Keratinocyte (primary cell): ENCODE measurements around the gene RAB14. TPM values are rescaled to one million over a fixed set of nuclear protein-coding genes. Genes with fewer than 3 reads are reported as not detected.

Source experiments
- DNase-seq: peaks from one replicate; pipeline ENCODE4 v3.0.0-alpha.2; 2011; ENCODE audit warnings: low read depth, missing footprints, low spot score
- FAIRE-seq: peaks from 2 replicates; lab custom pipeline; 2011; peaks lifted over from hg19 to GRCh38; lab: Jason Lieb, UNC
- H2AFZ ChIP-seq: 2 replicates; pipeline ENCODE4 v1.6.0; 2012; ENCODE audit warnings: low read length, control low read depth, inconsistent platforms; ENCODE audit not compliant: control insufficient read depth
- H3K27ac ChIP-seq: 2 replicates; pipeline ENCODE4 v1.5.1; 2011; ENCODE audit warnings: low read length; ENCODE audit not compliant: control insufficient read depth, insufficient read depth
- H3K27me3 ChIP-seq: 3 replicates; pipeline ENCODE4 v1.6.0; 2011; ENCODE audit warnings: low read length; ENCODE audit not compliant: control insufficient read depth, insufficient read depth; ENCODE audit errors: extremely low read depth
- H3K36me3 ChIP-seq, 2 experiments: 2 replicates in 1 of 2; 3 replicates in 1 of 2; pipeline ENCODE4 v1.5.1; 2011; ENCODE audit warnings: low read length in 2 of 2, mild to moderate bottlenecking in 1 of 2; ENCODE audit not compliant: control insufficient read depth in 2 of 2, insufficient read depth in 2 of 2; ENCODE audit errors: extremely low read depth in 1 of 2
- H3K4me1 ChIP-seq: 3 replicates; pipeline ENCODE4 v1.5.1; 2011; ENCODE audit warnings: low read length; ENCODE audit not compliant: control insufficient read depth, insufficient read depth; ENCODE audit errors: extremely low read depth
- H3K4me2 ChIP-seq: 3 replicates; pipeline ENCODE4 v1.6.0; 2011; ENCODE audit warnings: low read depth, low read length; ENCODE audit not compliant: control insufficient read depth, insufficient read depth; ENCODE audit errors: extremely low read depth
- H3K4me3 ChIP-seq, 3 experiments: fragments of 200-600 bp in 1 of 3; sonication (generic) in 1 of 3; 2 replicates in 2 of 3; 3 replicates in 1 of 3; pipeline ENCODE4 v1.5.1; 2011 to 2016; ENCODE audit warnings: low read length in 3 of 3, mild to moderate bottlenecking in 3 of 3, control low read depth in 2 of 3, inconsistent platforms in 1 of 3, low read depth in 1 of 3, mixed read lengths in 1 of 3, mixed run types in 1 of 3, moderate library complexity in 1 of 3; ENCODE audit not compliant: control insufficient read depth in 2 of 3, insufficient read depth in 2 of 3; ENCODE audit errors: extremely low read depth in 1 of 3
- H3K79me2 ChIP-seq: 2 replicates; pipeline ENCODE4 v1.6.0; 2012; ENCODE audit warnings: low read length; ENCODE audit not compliant: control insufficient read depth, insufficient read depth
- H3K9ac ChIP-seq: 3 replicates; pipeline ENCODE4 v1.6.0; 2011; ENCODE audit warnings: low read length; ENCODE audit not compliant: control insufficient read depth, insufficient read depth; ENCODE audit errors: extremely low read depth
- H3K9me1 ChIP-seq: 3 replicates; pipeline ENCODE4 v1.6.0; 2011; ENCODE audit warnings: low read length; ENCODE audit not compliant: control insufficient read depth, insufficient read depth; ENCODE audit errors: extremely low read depth
- H3K9me3 ChIP-seq: 2 replicates; pipeline ENCODE4 v1.5.1; 2012; ENCODE audit warnings: low read depth, low read length; ENCODE audit not compliant: control insufficient read depth
- H4K20me1 ChIP-seq: 3 replicates; pipeline ENCODE4 v1.6.0; 2011; ENCODE audit warnings: low read length; ENCODE audit not compliant: control insufficient read depth, insufficient read depth; ENCODE audit errors: extremely low read depth
- EZH2 ChIP-seq: IDR thresholded peaks from one replicate; pipeline ENCODE4 v1.6.1; 2012; ENCODE audit warnings: inconsistent platforms, mild to moderate bottlenecking, low read length, moderate library complexity
- dilution Hi-C: fragments of 300-500 bp; cut with MboI; formaldehyde crosslinking; loops from one replicate; pipeline ENCODE4 v1.7.0; 2020; ENCODE audit warnings: low sequenced_read_pairs; ENCODE audit not compliant: extremely low pct_ligation_motif_present
- polyA plus RNA-seq, 5 experiments: library from polyadenylated mRNA; depleted of rRNA in 3 of 5; stranded (reverse) in 3 of 5; stranded (forward) in 1 of 5; unstranded in 1 of 5; fragments of >200 nt; gene quantifications; 1 replicate in 1 of 5; 2 replicates in 3 of 5; 3 replicates in 1 of 5; pipeline versions ENCODE4 v1.2.1 to v1.2.3, GENCODE V29; 2011 to 2012; ENCODE audit warnings: missing spikeins in 2 of 5, low read depth in 1 of 5, low replicate concordance in 1 of 5
- TF ChIP-seq, protein P1 (sequence below), 3 experiments: IDR thresholded peaks in 1 of 3; conservative IDR thresholded peaks in 1 of 3; optimal IDR thresholded peaks in 1 of 3; 2 replicates in 2 of 3; 3 replicates in 1 of 3; pipeline versions ENCODE3 to v1.5.1; 2011; ENCODE audit warnings: low read length in 3 of 3, mild to moderate bottlenecking in 3 of 3, moderate library complexity in 2 of 3, control low read depth in 1 of 3, inconsistent platforms in 1 of 3; ENCODE audit not compliant: insufficient read depth in 2 of 3; ENCODE audit errors: extremely low read depth in 1 of 3

Gene RAB14
- polyA plus RNA-seq, 1 donor (not counting 4 experiments of a cell fraction or from before 2014, with no cell fraction given): 42.8 TPM

DNA sequence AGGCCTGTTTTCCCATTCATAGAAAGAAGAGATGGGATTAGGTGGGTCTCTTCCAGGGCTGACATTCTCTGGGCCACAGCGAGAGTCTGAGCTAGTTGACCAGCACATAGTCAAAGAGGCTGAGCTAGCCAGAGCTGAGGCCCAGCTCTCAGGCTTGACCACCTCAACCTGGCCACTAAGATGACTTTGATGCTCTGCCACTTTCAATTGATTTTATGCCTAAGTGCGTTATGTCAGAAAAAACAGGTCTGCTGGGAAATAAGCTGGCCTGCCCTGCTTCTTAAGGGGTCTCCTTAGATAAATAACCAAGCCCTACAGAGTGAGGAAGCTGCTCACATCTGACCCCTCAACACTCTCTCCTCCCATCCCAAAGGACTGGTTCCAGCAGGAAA lies 20.0 kb upstream of the RAB14 start:
- no peak overlapping the region for H3K27ac ChIP-seq
- H3K9me3 ChIP-seq: no peaks in the 10 kb centered on the region
- no peaks in the 10 kb centered on the region for H3K9me1 ChIP-seq
- FAIRE-seq (no peak), DNase-seq (no peak)
- H3K36me3 ChIP-seq: no peaks in the 10 kb centered on the region
- no peak overlapping the region for H3K4me3 ChIP-seq
- no peak overlapping the region for H2AFZ ChIP-seq
- H3K4me1 ChIP-seq: peaks cover 8% of the 10 kb centered on the region
- TF ChIP-seq EZH2: no peak
- no peaks in the 10 kb centered on the region for H3K79me2 ChIP-seq
- dilution Hi-C loops: no loop called here
- no peaks in the 10 kb centered on the region for H4K20me1 ChIP-seq
- no peak overlapping the region for H3K4me2 ChIP-seq
- H3K27me3 ChIP-seq: no peaks in the 10 kb centered on the region
- no peak overlapping the region for H3K9ac ChIP-seq

DNA sequence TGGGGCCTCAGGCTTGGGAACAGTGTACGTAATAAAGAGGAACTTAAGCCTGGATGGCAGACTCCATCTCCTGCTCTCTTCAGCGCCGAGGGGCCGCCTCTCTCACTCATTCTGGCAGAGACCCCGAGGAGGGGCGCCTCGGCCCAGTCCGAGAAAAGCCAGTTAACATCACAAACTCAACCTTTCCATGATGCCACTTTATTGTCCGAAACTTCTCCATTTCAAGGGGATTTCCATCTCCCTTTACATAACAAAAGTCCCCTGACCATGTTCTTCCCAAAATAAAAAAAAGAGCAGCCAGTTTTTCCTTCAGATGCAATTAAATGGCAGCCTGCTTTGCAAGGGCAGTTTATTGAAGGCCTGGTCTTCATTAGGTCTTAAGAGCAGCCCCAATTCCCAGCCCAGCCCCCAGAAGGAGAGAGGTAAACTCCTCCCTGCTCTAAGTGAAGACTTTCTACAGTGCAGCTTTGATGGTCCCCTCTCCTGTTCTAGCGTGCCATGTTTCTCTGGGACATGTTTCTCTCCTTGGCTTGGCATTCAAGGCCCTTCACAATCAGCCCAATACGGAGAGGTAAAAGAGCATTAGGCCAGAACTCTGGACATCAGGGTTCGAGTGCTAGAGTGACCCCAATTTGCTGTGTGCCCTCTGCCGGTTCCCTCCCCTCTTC lies 19.5 kb upstream of the RAB14 start:
- no peak for DNase-seq
- TF ChIP-seq, protein P1, sequence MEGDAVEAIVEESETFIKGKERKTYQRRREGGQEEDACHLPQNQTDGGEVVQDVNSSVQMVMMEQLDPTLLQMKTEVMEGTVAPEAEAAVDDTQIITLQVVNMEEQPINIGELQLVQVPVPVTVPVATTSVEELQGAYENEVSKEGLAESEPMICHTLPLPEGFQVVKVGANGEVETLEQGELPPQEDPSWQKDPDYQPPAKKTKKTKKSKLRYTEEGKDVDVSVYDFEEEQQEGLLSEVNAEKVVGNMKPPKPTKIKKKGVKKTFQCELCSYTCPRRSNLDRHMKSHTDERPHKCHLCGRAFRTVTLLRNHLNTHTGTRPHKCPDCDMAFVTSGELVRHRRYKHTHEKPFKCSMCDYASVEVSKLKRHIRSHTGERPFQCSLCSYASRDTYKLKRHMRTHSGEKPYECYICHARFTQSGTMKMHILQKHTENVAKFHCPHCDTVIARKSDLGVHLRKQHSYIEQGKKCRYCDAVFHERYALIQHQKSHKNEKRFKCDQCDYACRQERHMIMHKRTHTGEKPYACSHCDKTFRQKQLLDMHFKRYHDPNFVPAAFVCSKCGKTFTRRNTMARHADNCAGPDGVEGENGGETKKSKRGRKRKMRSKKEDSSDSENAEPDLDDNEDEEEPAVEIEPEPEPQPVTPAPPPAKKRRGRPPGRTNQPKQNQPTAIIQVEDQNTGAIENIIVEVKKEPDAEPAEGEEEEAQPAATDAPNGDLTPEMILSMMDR (optimal IDR thresholded peaks at IDR 0.05 in 1 of 3, IDR thresholded peaks at IDR 0.05 in 1 of 3, conservative IDR thresholded peaks at IDR 0.05 in 1 of 3; ENCODE audit: extremely low read depth in 1 of 3, insufficient read depth in 2 of 3, low read length in 3 of 3): no peak
- TF ChIP-seq EZH2: no peak
- Histone ChIP-seq H3K36me3 (no peaks in the 10 kb centered on the region), H3K4me3 (no peak overlapping the region), H3K9me1 (no peaks in the 10 kb centered on the region), H3K9ac (no peak overlapping the region), H3K9me3 (no peaks in the 10 kb centered on the region), H3K27ac (no peak overlapping the region), H3K27me3 (no peaks in the 10 kb centered on the region), H3K79me2 (no peaks in the 10 kb centered on the region), H2AFZ (no peak overlapping the region), H4K20me1 (no peaks in the 10 kb centered on the region), H3K4me1 (peaks cover 5% of the 10 kb centered on the region), H3K4me2 (no peak overlapping the region)
- no peak for FAIRE-seq
- dilution Hi-C loops: no loop called here

DNA sequence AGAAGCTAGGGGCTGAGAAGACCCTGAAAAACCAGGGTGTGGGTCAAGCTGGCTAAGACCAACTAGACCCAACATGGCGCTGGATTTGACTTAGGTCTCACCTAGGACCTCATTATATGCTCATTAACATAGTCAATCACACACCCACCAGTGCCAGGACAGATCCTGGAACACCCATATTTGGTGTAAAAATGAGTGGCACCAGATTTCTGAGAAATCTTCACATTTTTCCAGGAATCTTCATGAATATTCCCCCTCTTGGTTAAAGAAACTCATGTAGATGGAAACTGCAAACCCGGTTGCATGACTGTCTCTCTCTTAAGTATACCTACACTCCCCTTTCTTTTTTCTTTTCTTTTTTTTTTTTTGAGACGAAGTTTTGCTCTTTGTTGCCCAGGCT lies 17.9 kb upstream of the RAB14 start:
- H2AFZ ChIP-seq: no peak overlapping the region
- no peak overlapping the region for H3K27ac ChIP-seq
- no peaks in the 10 kb centered on the region for H4K20me1 ChIP-seq
- H3K36me3 ChIP-seq: no peaks in the 10 kb centered on the region
- no peak overlapping the region for H3K9ac ChIP-seq
- no peaks in the 10 kb centered on the region for H3K79me2 ChIP-seq
- dilution Hi-C loops: no loop called here
- no peaks in the 10 kb centered on the region for H3K9me1 ChIP-seq
- H3K4me1 ChIP-seq: peaks cover 3% of the 10 kb centered on the region
- no peak overlapping the region for H3K4me2 ChIP-seq
- H3K27me3 ChIP-seq: no peaks in the 10 kb centered on the region
- FAIRE-seq (no peak), DNase-seq (no peak)
- no peak overlapping the region for H3K4me3 ChIP-seq
- H3K9me3 ChIP-seq: no peaks in the 10 kb centered on the region
- TF ChIP-seq, protein P1 (optimal IDR thresholded peaks at IDR 0.05 in 1 of 3, IDR thresholded peaks at IDR 0.05 in 1 of 3, conservative IDR thresholded peaks at IDR 0.05 in 1 of 3; ENCODE audit: extremely low read depth in 1 of 3, insufficient read depth in 2 of 3, low read length in 3 of 3): no peak
- TF ChIP-seq EZH2: no peak
